ENCODE data around the gene GNG12. TPM values are rescaled to one million over a fixed set of nuclear protein-coding genes. Genes with fewer than 3 reads are reported as not detected.
A peak's percentile ranks its signal among the peaks of the same experiment; 100 is the strongest.

Gene GNG12
- total and polyA plus RNA-seq, 2 donors from 2014 or later = 46.1 to 89.3 TPM

DNA sequence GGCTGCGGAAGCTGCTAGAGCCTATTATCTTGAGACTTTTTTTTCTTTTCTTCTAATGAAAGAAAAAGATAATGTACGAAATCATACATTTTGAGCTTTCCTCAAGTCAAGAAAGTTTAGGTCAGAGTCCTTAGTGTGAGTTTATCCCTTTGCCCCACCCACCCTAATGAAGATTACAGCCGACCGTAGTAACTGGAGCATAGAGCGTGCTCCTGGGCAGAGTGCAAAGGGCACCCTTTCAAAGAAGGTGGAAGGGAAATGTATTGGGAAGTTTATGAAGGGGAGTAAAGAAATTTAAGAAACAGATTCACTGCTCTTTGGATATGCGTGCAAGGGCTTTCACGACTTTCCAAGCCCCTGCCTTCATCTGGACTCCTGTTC lies 17.2 kb downstream of the GNG12 start:
- DNase-seq (no peak), FAIRE-seq (no peak)
- H3K4me1 ChIP-seq (ENCODE audit: control insufficient read depth in 2 of 3, insufficient read depth in 2 of 3, low read depth in 1 of 3, low read length in 3 of 3) = peaks cover 0 to 58% (median 20%) of the 10 kb centered on the region in 3 donors
- H3K9ac ChIP-seq (ENCODE audit: low read length in 3 of 3) = no peak overlapping the region
- intact Hi-C loops (cut with DNase I) = no loop called here
- H3K4me3 ChIP-seq (ENCODE audit: low read length in 3 of 3) = peak overlapping the region in 1 of 3 donors; percentile 29
- TF ChIP-seq, protein P1, sequence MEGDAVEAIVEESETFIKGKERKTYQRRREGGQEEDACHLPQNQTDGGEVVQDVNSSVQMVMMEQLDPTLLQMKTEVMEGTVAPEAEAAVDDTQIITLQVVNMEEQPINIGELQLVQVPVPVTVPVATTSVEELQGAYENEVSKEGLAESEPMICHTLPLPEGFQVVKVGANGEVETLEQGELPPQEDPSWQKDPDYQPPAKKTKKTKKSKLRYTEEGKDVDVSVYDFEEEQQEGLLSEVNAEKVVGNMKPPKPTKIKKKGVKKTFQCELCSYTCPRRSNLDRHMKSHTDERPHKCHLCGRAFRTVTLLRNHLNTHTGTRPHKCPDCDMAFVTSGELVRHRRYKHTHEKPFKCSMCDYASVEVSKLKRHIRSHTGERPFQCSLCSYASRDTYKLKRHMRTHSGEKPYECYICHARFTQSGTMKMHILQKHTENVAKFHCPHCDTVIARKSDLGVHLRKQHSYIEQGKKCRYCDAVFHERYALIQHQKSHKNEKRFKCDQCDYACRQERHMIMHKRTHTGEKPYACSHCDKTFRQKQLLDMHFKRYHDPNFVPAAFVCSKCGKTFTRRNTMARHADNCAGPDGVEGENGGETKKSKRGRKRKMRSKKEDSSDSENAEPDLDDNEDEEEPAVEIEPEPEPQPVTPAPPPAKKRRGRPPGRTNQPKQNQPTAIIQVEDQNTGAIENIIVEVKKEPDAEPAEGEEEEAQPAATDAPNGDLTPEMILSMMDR (IDR thresholded peaks at IDR 0.05; ENCODE audit: borderline replicate concordance, extremely low read depth, insufficient read depth) = no peak
- H3K9me3 ChIP-seq (ENCODE audit: control insufficient read depth in 2 of 3, insufficient read depth in 1 of 3, low read length in 3 of 3) = no peaks in the 10 kb centered on the region
- H3K27me3 ChIP-seq (ENCODE audit: control insufficient read depth, insufficient read depth, low read length) = no peaks in the 10 kb centered on the region
- H3K36me3 ChIP-seq (ENCODE audit: control insufficient read depth in 2 of 3, insufficient read depth in 3 of 3, low read length in 3 of 3) = no peaks in the 10 kb centered on the region
- peak overlapping the region; percentile 60 to 72 for H3K27ac ChIP-seq (ENCODE audit: low read depth in 2 of 2, low read length in 2 of 2)

DNA sequence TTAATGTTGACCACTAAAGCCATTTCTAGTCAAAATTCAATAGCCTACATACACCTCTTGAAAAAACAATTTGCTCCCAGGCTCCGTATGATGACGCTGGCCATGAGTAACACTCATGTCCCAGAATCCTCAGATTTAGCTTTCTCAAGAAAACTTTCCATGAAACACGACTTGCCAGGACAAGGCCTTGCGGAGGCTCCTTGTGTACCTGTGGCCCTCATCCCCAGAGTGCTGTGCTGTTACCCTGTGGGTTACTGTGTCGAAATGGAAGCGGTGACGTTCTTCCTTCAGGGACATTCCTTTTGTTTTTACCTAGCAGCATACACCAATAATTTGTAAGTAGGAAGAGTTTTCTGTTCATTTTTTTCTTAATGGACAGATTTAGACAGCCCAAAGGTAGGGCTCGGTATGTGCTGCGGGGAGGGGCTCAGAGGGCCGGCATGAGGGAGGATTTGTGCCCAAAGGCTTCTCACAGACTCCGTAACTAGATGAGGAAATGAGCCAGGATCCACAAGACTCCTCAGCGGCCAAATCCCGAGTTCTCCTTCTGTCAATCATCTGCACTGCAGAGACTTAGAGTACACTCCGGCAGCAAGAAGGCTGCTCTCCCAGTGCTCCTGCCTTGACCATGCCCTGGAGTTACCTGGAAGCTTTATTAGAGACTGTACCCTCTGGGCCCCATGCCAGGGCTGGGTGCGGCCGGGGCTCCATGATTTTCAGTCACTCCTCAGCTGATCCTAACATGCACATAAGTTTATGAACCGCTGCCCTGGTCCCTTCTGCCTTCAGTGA lies 17.8 kb downstream of the GNG12 start:
- FAIRE-seq = no peak
- no peak for DNase-seq
- Histone ChIP-seq H3K9ac (ENCODE audit: low read length in 3 of 3) (no peak overlapping the region), H3K4me1 (ENCODE audit: control insufficient read depth in 2 of 3, insufficient read depth in 2 of 3, low read depth in 1 of 3, low read length in 3 of 3) (peaks cover 0 to 58% (median 20%) of the 10 kb centered on the region in 3 donors), H3K9me3 (ENCODE audit: control insufficient read depth in 2 of 3, insufficient read depth in 1 of 3, low read length in 3 of 3) (no peaks in the 10 kb centered on the region), H3K27me3 (ENCODE audit: control insufficient read depth, insufficient read depth, low read length) (no peaks in the 10 kb centered on the region), H3K27ac (ENCODE audit: low read depth in 2 of 2, low read length in 2 of 2) (peak overlapping the region; percentile 60 to 72), H3K4me3 (ENCODE audit: low read length in 3 of 3) (peak overlapping the region in 1 of 3 donors; percentile 35), H3K36me3 (ENCODE audit: control insufficient read depth in 2 of 3, insufficient read depth in 3 of 3, low read length in 3 of 3) (no peaks in the 10 kb centered on the region)
- intact Hi-C loops (cut with DNase I) = no loop called here
- TF ChIP-seq, protein P1 (IDR thresholded peaks at IDR 0.05; ENCODE audit: borderline replicate concordance, extremely low read depth, insufficient read depth) = no peak

DNA sequence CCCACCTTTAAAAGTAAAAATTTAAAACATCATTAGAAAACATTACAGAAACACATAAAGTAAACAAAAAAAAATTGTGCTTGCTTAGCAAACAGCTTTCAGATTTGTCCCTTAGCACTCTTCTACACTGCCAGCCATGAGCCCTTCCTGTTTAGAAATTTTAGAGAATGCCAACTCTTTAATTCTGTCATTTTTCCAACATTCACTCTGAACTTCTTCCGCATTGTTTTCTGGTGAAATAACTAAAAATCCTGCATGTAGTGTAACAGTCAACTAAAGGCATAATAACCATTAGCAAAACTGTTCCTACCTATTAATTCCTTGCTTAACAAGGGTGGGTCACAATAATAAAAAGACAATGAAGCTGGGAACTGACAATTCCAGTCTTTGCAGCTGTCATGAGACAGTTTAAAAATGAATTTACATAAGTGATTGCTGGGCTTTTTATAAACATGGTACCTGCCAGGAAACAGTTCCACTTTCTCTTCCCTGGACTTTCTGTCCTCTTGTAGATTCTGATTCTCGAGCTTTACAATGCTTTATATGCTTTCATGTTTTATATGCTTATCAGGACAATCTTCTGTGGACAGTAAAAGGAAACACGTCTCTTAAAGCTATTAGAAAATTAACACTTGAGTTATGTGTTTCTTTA lies 19.0 kb downstream of the GNG12 start:
- Histone ChIP-seq H3K27me3 (ENCODE audit: control insufficient read depth, insufficient read depth, low read length) (no peaks in the 10 kb centered on the region), H3K4me3 (ENCODE audit: low read length in 3 of 3) (peak overlapping the region in 1 of 3 donors; percentile 9), H3K36me3 (ENCODE audit: control insufficient read depth in 2 of 3, insufficient read depth in 3 of 3, low read length in 3 of 3) (no peaks in the 10 kb centered on the region), H3K4me1 (ENCODE audit: control insufficient read depth in 2 of 3, insufficient read depth in 2 of 3, low read depth in 1 of 3, low read length in 3 of 3) (peaks cover 0 to 54% (median 17%) of the 10 kb centered on the region in 3 donors), H3K27ac (ENCODE audit: low read depth in 2 of 2, low read length in 2 of 2) (peak overlapping the region; percentile 2 to 65), H3K9me3 (ENCODE audit: control insufficient read depth in 2 of 3, insufficient read depth in 1 of 3, low read length in 3 of 3) (peaks cover 0 to 2% (median 0%) of the 10 kb centered on the region in 3 donors), H3K9ac (ENCODE audit: low read length in 3 of 3) (no peak overlapping the region)
- intact Hi-C loops (cut with DNase I) = no loop called here
- TF ChIP-seq, protein P1 (IDR thresholded peaks at IDR 0.05; ENCODE audit: borderline replicate concordance, extremely low read depth, insufficient read depth) = no peak
- FAIRE-seq (no peak), DNase-seq (no peak)
